A673 (cell line): ENCODE results near the gene EFCAB6. TPM values are rescaled to one million over a fixed set of nuclear protein-coding genes. Genes with fewer than 3 reads are reported as not detected.

Experiments
- BruUV-seq: library from RNA; stranded (reverse); fragments of 400-500 nt; replicated peaks from 2 replicates; lab custom pipeline; 2021; lab: Mats Ljungman, UMichigan
- CTCF ChIA-PET: fragments of 300-600 bp; sonication (Branson Sonifier 250); formaldehyde crosslinking; loops from one replicate; lab custom pipeline; 2022; ENCODE audit warnings: antibody characterized with exemption; lab: Charles Lee
- POLR2A ChIA-PET: fragments of 300-600 bp; sonication (Branson Sonifier 250); formaldehyde crosslinking; loops from one replicate; lab custom pipeline; 2022; ENCODE audit warnings: antibody characterized with exemption; ENCODE audit not compliant: low non-redundant PET; lab: Charles Lee
- DNase-seq: peaks from one replicate; pipeline ENCODE4 v3.0.0-alpha.2; 2015; ENCODE audit warnings: low spot score
- H3K27ac ChIP-seq: fragments of 200-600 bp; sonication (generic); 2 replicates; pipeline ENCODE4 v1.5.1; 2016; ENCODE audit warnings: mixed run types, low read depth, mild to moderate bottlenecking, mixed read lengths, antibody characterized with exemption, low read length; ENCODE audit not compliant: poor library complexity, severe bottlenecking
- H3K27me3 ChIP-seq: fragments of 200-600 bp; sonication (generic); replicated peaks from 2 replicates; pipeline ENCODE4 v1.6.1; 2017; ENCODE audit warnings: mixed run types, low read depth, mild to moderate bottlenecking, mixed read lengths, antibody characterized with exemption, low read length; ENCODE audit not compliant: insufficient read depth, poor library complexity
- H3K36me3 ChIP-seq: fragments of 200-600 bp; sonication (generic); 2 replicates; pipeline ENCODE4 v1.6.1; 2016; ENCODE audit warnings: mixed run types, mild to moderate bottlenecking, mixed read lengths, antibody characterized with exemption, low read length; ENCODE audit not compliant: insufficient read depth, poor library complexity, severe bottlenecking
- H3K4me1 ChIP-seq: fragments of 200-600 bp; sonication (generic); 2 replicates; pipeline ENCODE4 v1.6.1; 2017; ENCODE audit warnings: mixed run types, mild to moderate bottlenecking, mixed read lengths, antibody characterized with exemption, low read length; ENCODE audit not compliant: insufficient read depth, poor library complexity, severe bottlenecking
- H3K4me3 ChIP-seq: fragments of 200-600 bp; sonication (generic); 2 replicates; pipeline ENCODE4 v1.5.1; 2016; ENCODE audit warnings: low read depth, mixed run types, mild to moderate bottlenecking, mixed read lengths, low read length; ENCODE audit not compliant: poor library complexity, severe bottlenecking
- H3K9me3 ChIP-seq: fragments of 200-600 bp; sonication (generic); 2 replicates; pipeline ENCODE4 v1.6.1; 2016; ENCODE audit warnings: mixed run types, low read depth, mild to moderate bottlenecking, mixed read lengths, antibody characterized with exemption, low read length; ENCODE audit not compliant: poor library complexity, severe bottlenecking
- CTCF ChIP-seq: fragments of 300-800, 200-600 bp; sonication (generic); conservative IDR thresholded peaks from 2 replicates; pipeline ENCODE4 v1.5.1; 2017; ENCODE audit warnings: low read depth, mild to moderate bottlenecking, antibody characterized with exemption, low read length, moderate library complexity, mixed read lengths
- EZH2 ChIP-seq: fragments of 200-600 bp; sonication (generic); IDR thresholded peaks from 2 replicates; pipeline ENCODE4 v1.6.1; 2017; ENCODE audit warnings: borderline replicate concordance, low read depth, mild to moderate bottlenecking, mixed read lengths, antibody characterized with exemption, low read length; ENCODE audit not compliant: poor library complexity, severe bottlenecking
- intact Hi-C: fragments of 100-400 bp; cut with micrococcal nuclease; formaldehyde crosslinking; loops from one replicate; pipeline ENCODE4 v1.10.0; 2022; ENCODE audit not compliant: unreplicated experiment
- total RNA-seq: library from RNA; stranded (reverse); gene quantifications from 2 replicates; pipeline ENCODE4 v1.2.3, GENCODE V29; 2021

EFCAB6 gene
- total RNA-seq, 1 experiment from 2014 or later: 0.41 TPM

GRCh38 chr22:43485502-43486089, 326.5 kb downstream of the EFCAB6 start:
- H3K4me3 ChIP-seq: no peak overlapping the region
- ChIA-PET POLR2A (no interaction called here), CTCF (no interaction called here)

GRCh38 chr22:43484227-43484626, 327.9 kb downstream of the EFCAB6 start:
- no peak for TF ChIP-seq EZH2
- no peak for TF ChIP-seq CTCF
- Histone ChIP-seq H3K36me3 (no peaks in the 10 kb centered on the region), H3K27me3 (no peaks in the 10 kb centered on the region), H3K4me1 (no peaks in the 10 kb centered on the region), H3K4me3 (no peak overlapping the region), H3K9me3 (no peaks in the 10 kb centered on the region), H3K27ac (no peak overlapping the region)
- BruUV-seq: no TSS peak
- CTCF ChIA-PET: no interaction called here
- POLR2A ChIA-PET: no interaction called here
- no peak for DNase-seq
- intact Hi-C loops: no loop called here

More at GRCh38 chr22:43485502-43486089, 326.5 kb downstream of the EFCAB6 start:
- no TSS peak for BruUV-seq
- Histone ChIP-seq H3K36me3 (no peaks in the 10 kb centered on the region), H3K27me3 (no peaks in the 10 kb centered on the region), H3K9me3 (no peaks in the 10 kb centered on the region), H3K27ac (no peak overlapping the region), H3K4me1 (no peaks in the 10 kb centered on the region)
- no peak for DNase-seq
- TF ChIP-seq CTCF (no peak), EZH2 (no peak)
- intact Hi-C loops: no loop called here

GRCh38 chr22:43483669-43484068, 328.4 kb downstream of the EFCAB6 start:
- intact Hi-C loops: no loop called here

More at GRCh38 chr22:43483669-43484068, 328.4 kb downstream of the EFCAB6 start:
- Histone ChIP-seq H3K4me3 (no peak overlapping the region), H3K36me3 (no peaks in the 10 kb centered on the region), H3K4me1 (no peaks in the 10 kb centered on the region), H3K9me3 (no peaks in the 10 kb centered on the region), H3K27ac (no peak overlapping the region), H3K27me3 (no peaks in the 10 kb centered on the region)
- ChIA-PET POLR2A (no interaction called here), CTCF (no interaction called here)
- BruUV-seq: no TSS peak
- TF ChIP-seq EZH2: no peak
- no peak for TF ChIP-seq CTCF
- DNase-seq: no peak
